GM12892 (cell line): Measurements from ENCODE around the gene MRPL28.

ENCODE experiments used
- POLR2A ChIP-seq: IDR thresholded peaks from 2 replicates; pipeline ENCODE4 v1.6.1; 2011; ENCODE audit warnings: low read depth, low read length, control low read depth
- POLR2AphosphoS5 ChIP-seq: IDR thresholded peaks from 2 replicates; pipeline ENCODE4 v1.6.1; 2011; ENCODE audit warnings: low read depth, low read length, control low read depth
- TAF1 ChIP-seq: IDR thresholded peaks from 2 replicates; pipeline ENCODE4 v1.6.1; 2011; ENCODE audit warnings: low read depth, mild to moderate bottlenecking, control low read depth, low read length, borderline replicate concordance

DNA sequence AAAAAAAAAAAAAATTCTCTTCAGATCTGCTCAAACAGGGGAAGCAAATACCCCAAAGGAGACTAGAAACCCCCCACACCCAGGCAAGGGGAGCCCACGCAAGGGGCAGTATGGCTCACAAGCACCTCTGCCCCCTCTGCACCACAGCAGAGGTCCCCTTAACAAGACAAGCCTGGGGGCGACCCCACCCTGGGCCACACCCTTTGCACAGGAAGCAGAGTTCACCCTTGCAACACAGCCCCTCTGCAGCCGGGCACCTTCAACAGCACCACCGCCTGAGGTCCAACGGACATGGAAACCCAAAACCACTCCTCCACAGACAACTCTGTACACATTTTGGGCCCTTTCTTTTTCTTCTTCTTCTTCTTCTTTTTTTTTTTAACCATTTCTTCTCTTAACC lies 30.7 kb downstream of the MRPL28 start:
- TF ChIP-seq POLR2A (no peak), POLR2AphosphoS5 (no peak), TAF1 (no peak)
